HepG2 (cell line): ENCODE measurements around the gene NME7. TPM values are rescaled to one million over a fixed set of nuclear protein-coding genes. Genes with fewer than 3 reads are reported as not detected.

Experiments
- ARID5B ChIP-seq: IDR thresholded peaks from 2 replicates; pipeline ENCODE4 v1.4.0; 2020; ENCODE audit warnings: mild to moderate bottlenecking, missing genetic modification reagents
- CEBPG ChIP-seq: IDR thresholded peaks from 2 replicates; pipeline ENCODE4 v1.6.1; 2016
- ETV5 ChIP-seq: IDR thresholded peaks from 2 replicates; pipeline ENCODE4 v1.6.1; 2018; ENCODE audit warnings: missing biosample characterization, missing genetic modification reagents, inconsistent platforms, borderline replicate concordance
- ETV6 ChIP-seq: sonication (generic); formaldehyde crosslinking; conservative IDR thresholded peaks from 2 replicates; pipeline ENCODE4 v1.4.0; 2020; ENCODE audit warnings: missing genetic modification reagents
- FOXK1 ChIP-seq: sonication (generic); formaldehyde crosslinking; IDR thresholded peaks from 2 replicates; pipeline ENCODE4 v1.4.0; 2020; ENCODE audit warnings: low read depth, missing genetic modification reagents, borderline replicate concordance
- HIC2 ChIP-seq: sonication (generic); formaldehyde crosslinking; IDR thresholded peaks from 2 replicates; pipeline ENCODE4 v1.9.0; 2022; ENCODE audit warnings: low read depth, missing genetic modification reagents
- HNF4A ChIP-seq: sonication (generic); formaldehyde crosslinking; IDR thresholded peaks from 2 replicates; pipeline ENCODE4 v1.4.0; 2020; ENCODE audit warnings: missing genetic modification reagents
- IRF2 ChIP-seq: IDR thresholded peaks from 2 replicates; pipeline ENCODE4 v1.6.1; 2018; ENCODE audit warnings: missing genetic modification reagents, missing compliant biosample characterization
- NR2F1 ChIP-seq, 2 experiments: fragments of 450-650 bp in 1 of 2; formaldehyde crosslinking in 1 of 2; IDR thresholded peaks; 2 replicates each; pipeline versions ENCODE4 v1.5.0 to v1.6.1; 2016 to 2020; ENCODE audit warnings: mild to moderate bottlenecking in 1 of 2, missing compliant biosample characterization in 1 of 2, missing genetic modification reagents in 1 of 2, moderate library complexity in 1 of 2
- PLRG1 ChIP-seq: fragments of 450-650 bp; conservative IDR thresholded peaks from 2 replicates; pipeline ENCODE4 v1.6.1; 2016
- SMAD9 ChIP-seq: sonication (generic); formaldehyde crosslinking; IDR thresholded peaks from 2 replicates; pipeline ENCODE4 v1.5.1; 2020; ENCODE audit warnings: mild to moderate bottlenecking, missing genetic modification reagents
- SSRP1 ChIP-seq: IDR thresholded peaks from 2 replicates; pipeline ENCODE4 v1.6.1; 2016; ENCODE audit warnings: control low read depth
- ZNF281 ChIP-seq: sonication (generic); formaldehyde crosslinking; IDR thresholded peaks from 2 replicates; pipeline ENCODE4 v1.4.0; 2020; ENCODE audit warnings: missing genetic modification reagents, borderline replicate concordance
- ZNF414 ChIP-seq: sonication (generic); formaldehyde crosslinking; IDR thresholded peaks from 2 replicates; pipeline ENCODE4 v1.5.0; 2020; ENCODE audit warnings: missing genetic modification reagents
- ZNF556 ChIP-seq: sonication (generic); formaldehyde crosslinking; IDR thresholded peaks from 2 replicates; pipeline ENCODE4 v1.4.0; 2020; ENCODE audit warnings: mild to moderate bottlenecking, missing genetic modification reagents, borderline replicate concordance
- ZNF704 ChIP-seq: sonication (generic); formaldehyde crosslinking; IDR thresholded peaks from 2 replicates; pipeline ENCODE4 v1.8.1; 2023; ENCODE audit warnings: mild to moderate bottlenecking, inconsistent platforms, moderate library complexity, missing genetic modification reagents, borderline replicate concordance
- ZNF768 ChIP-seq: sonication (generic); formaldehyde crosslinking; IDR thresholded peaks from 2 replicates; pipeline ENCODE4 v1.4.0; 2020; ENCODE audit warnings: missing genetic modification reagents
- polyA plus RNA-seq, 8 experiments: library from polyadenylated mRNA; depleted of rRNA in 3 of 8; stranded (reverse) in 7 of 8; unstranded in 1 of 8; fragments of >200 nt; fragmentation: Illumina TruSeq in 4 of 8; extraction: Trizol in 4 of 8; gene quantifications; 2 replicates each; pipeline versions ENCODE4 v1.2.1 to v1.2.3, GENCODE V29; 2011 to 2016; ENCODE audit warnings: low read depth in 4 of 8, missing spikeins in 1 of 8, mixed read lengths in 1 of 8; ENCODE audit not compliant: insufficient read depth in 1 of 8
- total RNA-seq, 5 experiments: library from RNA; depleted of rRNA; stranded (reverse); fragments of >200 nt; fragmentation: Illumina TruSeq; extraction: Trizol; gene quantifications; 2 replicates each; pipeline ENCODE4 v1.2.3, GENCODE V29; 2016; ENCODE audit warnings: low read depth in 1 of 5

Gene NME7
- total and polyA plus RNA-seq, 2 of the 13 experiments (the other 11 are each of a cell fraction or from before 2014, with no cell fraction given): 9.4 to 22.5 TPM

- TF ChIP-seq ARID5B (CRISPR knock-in tag) (peak; percentile 93), NR2F1 (CRISPR knock-in tag; IDR thresholded peaks at IDR 0.05) (peak; percentile 83 to 95), FOXK1 (CRISPR knock-in tag) (peak; percentile 70; the same call in 1 of the 2 replicates), PLRG1 (no peak), ZNF768 (CRISPR knock-in tag) (no peak), SMAD9 (CRISPR knock-in tag) (no peak), SSRP1 (CRISPR knock-in tag) (peak; percentile 87; the same call in 1 of the 2 replicates), ETV6 (CRISPR knock-in tag) (no peak), IRF2 (CRISPR knock-in tag) (peak; percentile 88), ZNF556 (CRISPR knock-in tag) (peak; percentile 88; the same call in 1 of the 2 replicates), ZNF414 (CRISPR knock-in tag) (0 out of 2 replicates have a peak, but pooled peaks have one; percentile 28), HIC2 (CRISPR knock-in tag) (peak; percentile 72; the same call in 1 of the 2 replicates), ZNF281 (CRISPR knock-in tag) (peak; percentile 49; the same call in 1 of the 2 replicates), ETV5 (peak; percentile 54; the same call in 1 of the 2 replicates), CEBPG (CRISPR knock-in tag) (peak; percentile 52), HNF4A (CRISPR knock-in tag) (peak; percentile 100), ZNF704 (CRISPR knock-in tag) (no peak)
Observed at GRCh38 chr1:169148472-169149252, 218.9 kb downstream of the NME7 start (continued).
